GM04504 (cell line): ENCODE data around the gene CACNA2D3.

ENCODE experiments used
- DNase-seq: peaks from one replicate; pipeline ENCODE4 v3.0.0-alpha.2; 2012; ENCODE audit warnings: low read depth

The CACNA2D3 gene

DNA sequence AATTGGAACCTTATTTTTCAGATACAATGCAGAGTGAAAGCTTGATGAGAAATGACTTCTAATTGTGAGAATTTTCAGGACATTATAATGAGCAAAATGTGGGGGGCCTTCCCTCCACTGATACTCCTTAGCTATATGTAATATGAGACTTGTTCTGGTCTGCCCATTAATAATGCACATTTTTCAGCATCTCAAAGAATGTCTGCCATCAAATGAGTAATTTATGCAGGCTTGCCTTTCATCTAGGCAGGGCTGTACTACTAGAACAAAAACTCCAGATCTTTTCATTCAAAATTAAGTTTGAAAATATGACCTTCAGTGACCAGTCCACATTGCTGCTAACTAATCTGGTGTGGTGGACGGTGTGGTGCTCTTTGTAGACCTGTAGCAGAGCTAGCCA is 678.1 kb downstream of the CACNA2D3 start:
- DNase-seq = no peak

DNA sequence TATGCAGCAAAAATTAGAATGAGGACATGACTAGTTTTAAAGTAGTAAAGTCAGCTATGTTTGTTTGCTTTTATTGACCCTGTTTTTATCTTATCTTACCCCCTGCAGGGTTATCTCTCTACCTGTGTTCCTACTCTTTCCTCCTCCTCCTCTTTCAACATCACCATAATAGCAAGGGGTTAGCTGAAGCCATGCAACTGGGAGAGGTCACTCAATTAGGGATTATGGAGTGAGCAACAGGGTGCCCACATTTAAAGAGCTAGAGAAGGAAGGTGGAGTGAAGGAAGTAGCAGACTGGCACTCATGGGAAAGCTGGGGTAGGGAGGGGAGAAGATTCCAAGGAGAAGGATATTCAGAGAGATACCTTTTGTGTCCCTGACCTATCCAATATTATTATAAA is 679.6 kb downstream of the CACNA2D3 start:
- no peak for DNase-seq

DNA sequence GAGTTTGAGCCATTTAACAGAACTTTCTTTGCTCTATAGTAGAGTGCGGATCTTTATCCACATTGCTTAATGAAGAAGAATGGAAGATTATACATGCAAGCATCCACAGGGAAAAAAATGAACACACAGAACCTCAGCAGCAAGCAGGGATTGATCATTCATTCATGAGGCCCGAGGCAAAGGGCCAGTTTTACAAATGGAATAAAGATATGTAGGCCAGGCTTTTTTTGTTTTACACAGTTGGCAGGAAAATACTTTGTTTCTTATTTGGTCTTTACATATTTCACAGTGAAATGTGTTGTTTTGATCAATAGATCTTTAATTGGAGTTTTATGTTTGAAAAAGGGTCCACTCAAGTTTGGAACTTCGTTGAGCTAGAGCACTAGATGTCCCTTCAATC is 688.0 kb downstream of the CACNA2D3 start:
- no peak for DNase-seq

DNA sequence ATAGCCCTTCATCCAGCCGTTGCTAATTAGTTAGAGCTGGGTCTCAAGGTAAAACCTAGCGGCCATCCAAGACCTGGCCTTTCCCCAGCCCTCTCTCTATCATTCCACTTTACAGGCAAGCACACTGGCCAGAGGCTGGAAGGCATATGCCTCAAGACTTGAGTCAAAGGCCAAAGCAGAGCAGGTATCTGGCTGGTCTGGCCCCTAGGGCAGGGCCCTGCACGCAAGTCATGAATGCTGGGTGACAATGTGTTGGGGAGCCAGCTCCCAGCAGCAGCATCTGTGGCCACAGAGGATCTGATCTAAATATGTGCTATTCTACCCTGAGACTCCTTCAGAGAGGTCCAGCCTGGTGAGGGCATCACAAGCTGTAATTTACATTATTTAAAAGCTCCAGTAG is 691.9 kb downstream of the CACNA2D3 start:
- no peak for DNase-seq

DNA sequence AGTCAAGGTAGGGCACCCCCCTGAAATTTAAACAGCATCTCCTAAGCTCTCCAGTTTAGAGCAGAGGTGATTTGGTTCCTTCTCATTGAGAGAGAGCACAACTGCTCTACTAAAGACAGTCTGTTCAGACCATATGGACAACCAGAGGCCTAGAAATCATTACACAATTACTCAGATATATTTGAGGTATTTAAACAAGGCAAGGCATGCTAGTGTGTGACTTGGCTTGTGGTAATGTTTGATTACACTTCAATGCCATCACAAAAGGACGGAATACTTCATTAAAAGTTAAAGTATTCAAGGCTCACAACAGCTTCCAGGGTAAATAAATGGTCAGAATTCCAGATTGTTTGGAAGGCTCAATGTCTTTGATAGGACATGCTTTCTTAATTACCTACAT is 695.3 kb downstream of the CACNA2D3 start:
- DNase-seq = peak; percentile 39

DNA sequence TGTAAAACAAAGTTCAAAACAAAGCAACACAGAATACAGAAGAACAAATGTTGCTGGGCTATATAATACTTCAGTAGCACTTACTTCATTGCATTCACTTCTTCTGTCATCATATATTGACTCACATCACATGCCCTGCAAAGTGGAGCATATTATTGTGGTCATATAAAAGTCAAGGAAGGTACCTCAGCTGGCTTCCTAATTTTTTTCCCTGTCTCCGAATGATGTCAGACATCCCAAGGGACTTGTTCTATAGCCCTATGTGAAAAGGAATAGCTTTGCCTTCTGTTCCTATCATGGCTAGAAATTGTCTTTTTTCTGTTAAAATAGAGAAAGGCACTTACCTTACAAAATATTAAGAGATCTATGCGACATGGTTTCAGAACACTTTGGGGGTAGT is 696.1 kb downstream of the CACNA2D3 start:
- DNase-seq = no peak

DNA sequence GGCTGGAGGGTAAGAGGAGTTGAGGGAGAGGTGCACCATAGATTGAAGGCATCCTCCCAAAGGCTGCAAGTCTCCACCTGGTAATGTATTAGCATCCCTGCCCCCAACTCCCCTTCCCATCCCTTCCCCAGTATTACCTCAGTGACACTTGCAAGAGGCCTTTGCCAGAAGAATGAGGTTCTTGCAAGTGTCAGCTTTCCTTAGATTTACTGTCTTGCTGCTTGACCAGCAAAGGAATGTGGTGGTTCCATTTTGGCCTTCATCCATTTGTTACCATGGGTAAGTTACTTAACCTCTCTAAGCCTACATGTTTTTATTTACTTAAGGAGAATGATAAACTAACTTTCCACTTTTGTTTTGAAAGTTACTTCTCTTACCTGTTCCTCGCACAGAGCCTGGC is 696.6 kb downstream of the CACNA2D3 start:
- no peak for DNase-seq

DNA sequence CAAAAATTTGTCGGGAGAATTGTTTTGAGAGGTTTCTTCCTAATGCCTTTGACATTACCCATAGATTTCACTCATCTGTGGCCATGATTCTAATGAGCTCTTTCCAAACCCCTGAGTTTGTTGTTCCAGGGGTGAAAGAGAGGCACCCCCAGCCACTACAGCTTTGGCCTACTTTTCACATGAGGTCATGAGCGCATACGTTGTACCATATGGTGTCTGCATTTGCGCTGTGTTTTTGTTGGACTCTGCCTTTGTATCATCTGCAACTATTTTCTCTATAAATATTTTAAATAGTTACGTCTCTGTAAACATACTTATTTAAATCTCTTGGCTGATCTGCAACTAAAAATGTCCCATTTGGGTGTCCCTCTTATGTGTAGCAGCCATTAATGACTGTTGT is 697.6 kb downstream of the CACNA2D3 start:
- DNase-seq = no peak

DNA sequence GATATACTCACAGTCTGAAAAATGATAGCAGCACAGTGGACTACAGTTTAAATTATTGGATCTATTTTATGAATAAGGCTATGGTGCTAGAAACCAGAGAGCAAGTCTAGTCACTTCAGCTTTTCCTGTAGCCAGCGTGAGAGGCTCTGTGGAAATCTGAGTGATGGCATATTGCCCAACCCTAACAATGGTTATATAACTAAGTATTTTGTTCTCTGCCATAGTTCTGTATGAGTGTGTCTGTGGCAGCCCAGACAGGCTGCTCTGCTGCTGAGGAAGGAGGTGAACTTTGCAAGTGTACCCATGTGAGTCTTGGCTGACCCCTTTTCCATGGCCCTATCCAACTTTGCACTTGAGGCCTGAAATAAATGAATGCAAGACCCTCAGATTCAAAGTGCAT is 699.9 kb downstream of the CACNA2D3 start:
- peak; percentile 60 for DNase-seq

DNA sequence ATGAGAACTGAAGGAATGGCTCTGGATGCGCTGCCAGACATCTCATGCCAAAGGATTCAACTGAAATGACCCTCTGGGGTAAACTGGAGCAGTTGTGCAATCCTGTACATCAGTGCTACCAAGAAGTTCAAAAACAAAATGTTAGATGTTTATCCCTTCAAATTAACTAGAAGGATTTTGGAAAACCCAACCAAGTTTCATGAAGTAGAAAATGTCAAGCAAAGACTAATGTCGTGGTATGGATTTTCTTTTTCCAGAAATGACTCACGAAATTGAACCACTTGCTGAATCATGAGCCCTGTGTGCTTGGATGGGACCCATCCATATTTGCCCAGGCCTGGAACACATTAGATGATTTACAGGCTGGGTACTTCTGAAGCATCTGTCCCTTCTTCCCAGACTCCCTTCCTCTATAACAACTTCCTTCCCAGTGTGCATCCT is 703.9 kb downstream of the CACNA2D3 start:
- DNase-seq = peak; percentile 67

DNA sequence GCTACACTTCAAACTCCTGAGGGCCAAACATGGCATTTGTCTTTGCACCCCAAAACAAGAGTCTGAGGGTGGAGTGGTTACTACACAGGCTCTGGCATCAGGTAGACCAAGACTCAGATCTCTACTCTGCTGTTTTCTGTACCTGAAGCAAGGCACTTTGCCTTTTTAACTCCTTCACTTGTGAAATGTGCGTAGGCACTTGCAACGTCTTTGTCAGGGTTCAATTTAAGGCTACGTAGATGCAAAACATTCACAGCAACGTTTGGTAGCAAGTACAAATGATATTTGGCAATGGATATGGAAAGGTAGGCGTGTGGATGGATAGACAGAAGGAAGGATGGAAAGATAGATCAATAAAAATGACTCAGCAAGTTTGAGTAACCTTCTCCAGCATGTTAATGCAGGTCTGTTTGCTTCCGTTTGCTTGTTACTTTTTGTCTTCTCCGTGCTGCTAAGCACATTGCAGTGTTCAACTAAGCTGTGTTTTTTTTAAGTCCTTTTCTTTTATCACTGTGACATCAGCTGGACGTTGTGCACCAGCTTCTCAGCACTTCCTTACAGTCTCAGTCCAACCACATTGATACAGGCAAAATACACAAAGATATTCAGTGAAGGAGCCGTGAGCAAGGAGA is 704.8 kb downstream of the CACNA2D3 start:
- no peak for DNase-seq

DNA sequence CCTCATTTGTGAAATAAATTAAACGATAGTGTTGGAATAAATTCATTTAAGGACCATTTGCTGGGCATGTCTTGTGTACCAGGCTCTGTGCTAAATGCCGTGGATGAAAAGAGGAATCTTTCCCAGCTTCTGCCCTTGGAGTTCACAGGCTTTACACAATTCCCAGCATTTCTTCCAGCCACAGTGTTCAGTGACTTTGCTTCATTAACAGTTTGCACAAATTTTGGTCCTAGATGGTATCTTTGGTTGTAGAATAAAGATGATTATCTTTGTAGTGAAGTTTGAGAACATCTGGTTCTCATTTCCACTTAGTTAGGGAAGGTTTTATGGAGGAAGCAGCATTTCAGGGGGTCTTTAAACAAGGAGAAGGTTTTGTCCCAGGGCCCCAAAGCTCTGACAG is 705.4 kb downstream of the CACNA2D3 start:
- DNase-seq = no peak

DNA sequence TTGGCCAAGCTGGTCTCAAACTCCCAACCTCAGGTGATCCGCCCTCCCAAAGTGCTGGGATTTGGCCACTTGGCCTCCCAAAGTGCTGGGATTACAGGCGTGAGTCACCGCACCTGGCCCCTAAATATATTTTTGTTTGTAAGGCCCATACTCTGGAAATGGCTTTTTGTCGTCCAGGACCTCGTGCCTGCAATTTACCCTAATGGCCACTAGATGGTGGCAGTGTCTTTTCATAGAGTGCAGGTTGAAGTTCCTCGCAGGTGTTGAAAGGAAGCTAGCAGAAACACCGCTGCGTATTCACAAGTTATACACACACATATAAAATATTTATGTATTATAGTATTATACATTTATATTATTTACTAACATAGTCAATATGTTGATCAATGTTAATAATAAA is 708.3 kb downstream of the CACNA2D3 start:
- DNase-seq = no peak

DNA sequence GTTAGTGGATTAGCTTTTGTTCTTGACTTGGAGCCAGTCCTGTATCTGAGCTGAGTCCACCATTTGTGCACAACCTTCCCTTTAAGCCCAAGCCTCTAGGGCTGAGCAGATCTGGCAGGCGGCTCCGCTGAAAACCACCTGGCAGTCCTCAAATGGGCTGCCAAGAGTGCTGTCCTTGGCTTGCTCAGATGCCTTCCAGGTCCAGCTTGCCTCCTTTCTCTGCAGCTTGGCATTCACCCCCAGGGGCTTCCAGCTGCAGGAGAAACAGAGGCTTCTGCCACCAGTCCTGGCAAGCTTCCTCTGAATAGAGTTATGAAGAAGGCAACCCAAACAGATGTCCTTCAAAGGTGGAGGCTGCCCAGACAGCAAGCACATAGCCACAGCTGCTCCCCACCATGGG is 708.8 kb downstream of the CACNA2D3 start:
- no peak for DNase-seq

DNA sequence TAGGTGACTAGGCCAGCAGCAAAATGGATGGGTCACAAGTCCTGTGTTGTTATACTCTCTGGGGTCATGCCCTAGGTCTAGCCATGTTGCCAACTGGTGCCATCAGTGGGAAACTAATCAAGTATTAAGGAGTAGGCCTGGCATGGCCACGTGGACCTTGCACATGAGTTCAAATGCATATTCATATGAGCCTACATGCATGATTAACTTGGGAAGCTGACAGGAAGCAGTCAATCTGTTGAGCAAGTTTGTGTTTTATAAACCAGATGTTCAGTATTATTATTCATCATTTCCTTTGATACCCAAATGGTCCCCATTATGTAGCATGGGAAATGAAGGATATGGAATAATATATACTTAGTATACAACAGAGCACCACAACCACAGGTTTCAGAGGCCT is 710.5 kb downstream of the CACNA2D3 start:
- no peak for DNase-seq

DNA sequence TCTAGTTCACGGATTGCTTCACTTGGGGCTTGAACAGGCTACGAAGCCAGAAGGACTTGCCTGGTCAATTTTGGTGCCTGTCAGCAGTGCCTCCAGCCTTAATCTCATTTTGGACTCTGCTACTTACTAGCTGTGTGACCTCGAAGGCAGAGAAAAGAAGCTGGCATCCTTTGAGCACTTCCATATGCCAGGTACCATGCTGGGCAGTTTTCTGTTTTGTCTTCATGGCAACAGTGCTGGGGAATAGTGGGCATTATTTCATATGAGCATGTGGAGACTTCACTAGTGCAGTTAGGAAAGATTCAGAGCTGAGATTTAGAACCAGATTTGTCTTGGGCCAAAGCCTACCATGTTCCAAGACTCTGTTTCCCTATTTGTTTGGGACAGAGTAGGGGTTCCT is 713.3 kb downstream of the CACNA2D3 start:
- DNase-seq = no peak

DNA sequence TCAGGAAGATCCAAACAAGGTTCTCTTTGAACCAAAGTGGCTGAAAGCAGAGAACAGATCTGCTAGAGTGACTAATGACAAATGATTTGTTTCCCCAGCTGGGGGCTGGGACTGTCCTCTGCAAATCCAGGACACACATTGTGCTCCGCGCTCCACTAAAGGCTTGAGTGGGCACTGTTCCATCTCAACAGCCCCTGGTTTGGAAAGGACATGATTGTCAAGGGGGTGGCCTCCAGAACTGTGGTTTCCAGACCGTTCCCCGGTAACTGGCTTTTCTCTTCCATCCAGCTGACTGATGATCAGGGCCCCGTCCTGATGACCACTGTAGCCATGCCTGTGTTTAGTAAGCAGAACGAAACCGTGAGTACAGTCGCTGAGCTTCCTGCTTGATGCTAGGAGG is 714.5 kb downstream of the CACNA2D3 start:
- no peak for DNase-seq

DNA sequence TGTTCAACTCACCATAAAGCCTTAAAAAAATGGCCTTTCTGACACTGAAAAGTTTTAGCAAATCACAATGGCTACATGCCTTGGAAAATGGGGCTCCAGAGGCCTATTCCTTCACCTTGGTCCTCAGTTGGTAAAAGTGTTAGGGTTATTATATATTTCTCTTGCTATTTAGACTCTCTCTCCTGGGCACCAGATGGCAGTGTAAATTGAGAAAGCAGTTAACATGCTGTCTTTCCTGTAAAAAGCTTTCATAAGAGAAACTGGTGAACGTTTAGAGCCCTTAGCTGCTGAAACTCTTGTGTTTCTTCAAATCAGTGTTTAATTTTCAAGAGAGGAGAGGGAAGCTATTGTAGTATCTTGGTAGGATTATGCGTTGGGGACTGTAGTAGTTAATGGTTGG is 715.6 kb downstream of the CACNA2D3 start:
- no peak for DNase-seq

DNA sequence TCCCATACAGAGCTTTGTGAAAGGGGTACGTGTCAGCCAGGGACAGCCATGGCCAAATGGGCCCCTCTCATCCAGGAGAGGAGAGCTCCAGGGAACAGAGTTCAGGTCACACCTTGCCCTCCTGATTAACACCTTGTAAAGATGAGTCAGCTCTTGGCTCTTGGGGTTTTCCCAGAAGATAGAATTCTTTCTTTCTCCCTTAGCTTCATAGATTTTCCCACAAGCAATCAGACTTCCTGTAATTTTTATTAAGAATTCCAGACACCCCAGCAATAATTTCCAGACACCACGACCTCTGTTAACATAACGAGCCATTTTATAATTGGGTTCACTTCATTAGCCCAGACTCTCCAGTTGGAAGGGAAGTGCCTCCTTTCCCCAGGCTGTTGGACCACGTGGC is 719.1 kb downstream of the CACNA2D3 start:
- no peak for DNase-seq

DNA sequence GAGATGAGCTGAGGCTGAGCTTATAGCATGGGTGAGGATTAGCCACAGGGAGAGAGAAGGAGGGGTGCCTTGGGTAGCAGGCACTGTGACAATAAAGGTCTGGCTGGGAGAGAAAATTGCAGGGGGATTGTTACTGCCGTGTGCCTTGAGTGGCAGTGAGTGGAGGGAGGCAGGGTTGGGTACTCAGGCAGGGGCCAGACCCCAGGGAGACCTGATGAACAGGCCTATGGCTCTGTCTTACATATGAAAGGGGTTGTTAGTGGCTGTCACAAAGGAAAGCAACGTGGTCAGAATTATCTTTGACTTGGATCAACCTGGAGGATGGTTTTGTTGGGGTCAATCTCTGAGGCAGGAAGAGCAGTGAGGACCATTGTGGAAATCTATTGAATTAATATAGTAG is 721.0 kb downstream of the CACNA2D3 start:
- DNase-seq = no peak

DNA sequence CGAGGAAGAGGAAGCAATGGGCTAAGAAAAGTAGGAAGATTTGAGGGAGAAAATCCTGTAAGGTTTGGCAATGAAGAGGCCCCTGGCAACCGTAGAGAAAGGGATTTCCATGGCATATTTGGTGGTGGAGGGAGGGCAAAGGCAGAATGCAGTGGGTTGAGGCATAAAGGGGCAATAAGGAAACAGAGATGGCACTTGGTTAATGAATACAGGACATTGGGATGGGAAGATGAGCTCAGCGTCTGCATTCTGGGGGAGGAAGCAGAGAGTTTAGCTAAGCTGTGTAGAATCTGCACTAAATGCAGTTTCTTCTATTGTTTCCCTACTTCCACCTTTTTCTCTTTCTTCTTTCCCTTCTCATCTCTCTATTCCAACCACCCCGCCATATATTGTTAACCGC is 721.9 kb downstream of the CACNA2D3 start:
- no peak for DNase-seq

DNA sequence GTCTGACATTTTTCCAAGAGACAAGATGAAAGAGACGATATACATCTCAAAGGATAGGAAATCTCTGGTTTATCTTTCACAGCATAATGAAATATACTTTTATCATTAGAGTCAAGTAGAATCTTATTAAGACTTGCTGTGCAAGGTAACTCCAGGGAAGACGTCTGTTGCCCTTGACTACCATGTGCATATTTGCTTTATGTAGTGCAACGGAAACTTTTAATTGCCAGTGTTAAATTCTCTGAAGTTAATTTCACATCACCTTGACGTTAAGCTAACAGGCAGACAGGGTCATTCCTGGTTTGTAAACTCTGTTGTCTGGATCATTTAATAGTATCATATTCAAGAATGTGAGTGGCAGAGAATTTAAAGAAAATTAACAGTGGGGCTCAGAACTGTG is 722.7 kb downstream of the CACNA2D3 start:
- no peak for DNase-seq

DNA sequence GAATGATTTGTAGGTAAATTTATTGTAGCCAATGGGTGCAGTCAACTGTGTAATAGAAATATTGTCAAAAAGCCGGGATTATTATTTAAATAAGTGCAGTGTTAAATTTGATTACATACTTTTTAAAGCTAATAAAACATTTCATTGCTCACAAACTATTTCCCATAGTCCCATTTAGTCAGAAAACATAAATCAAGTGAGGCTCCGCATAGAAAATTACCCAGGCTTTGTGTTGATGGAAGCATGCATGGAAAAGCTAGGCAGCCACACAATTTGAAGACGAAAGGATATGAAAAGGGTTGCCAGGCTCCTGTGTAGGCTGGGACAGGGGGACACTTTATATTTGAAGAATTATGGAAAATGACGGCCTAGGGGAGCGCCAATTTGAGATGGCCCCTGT is 723.2 kb downstream of the CACNA2D3 start:
- no peak for DNase-seq

DNA sequence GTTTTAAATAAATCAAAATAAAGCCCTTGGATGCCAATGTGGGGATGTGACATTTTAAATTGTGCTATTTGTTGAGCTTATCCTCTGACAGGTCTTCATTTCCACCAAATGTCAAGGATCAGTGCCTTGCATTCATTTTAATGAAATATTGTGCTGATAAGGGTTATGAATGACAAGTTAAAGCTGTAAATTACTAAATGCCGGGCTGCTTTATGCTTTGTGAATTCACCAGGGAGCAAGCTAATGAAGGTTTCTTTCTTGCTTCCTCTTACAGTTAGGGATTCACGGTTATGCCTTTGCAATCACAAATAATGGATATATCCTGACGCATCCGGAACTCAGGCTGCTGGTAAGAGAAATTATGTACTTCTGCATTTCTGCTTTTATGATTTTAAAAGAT is 723.8 kb downstream of the CACNA2D3 start:
- DNase-seq = no peak

DNA sequence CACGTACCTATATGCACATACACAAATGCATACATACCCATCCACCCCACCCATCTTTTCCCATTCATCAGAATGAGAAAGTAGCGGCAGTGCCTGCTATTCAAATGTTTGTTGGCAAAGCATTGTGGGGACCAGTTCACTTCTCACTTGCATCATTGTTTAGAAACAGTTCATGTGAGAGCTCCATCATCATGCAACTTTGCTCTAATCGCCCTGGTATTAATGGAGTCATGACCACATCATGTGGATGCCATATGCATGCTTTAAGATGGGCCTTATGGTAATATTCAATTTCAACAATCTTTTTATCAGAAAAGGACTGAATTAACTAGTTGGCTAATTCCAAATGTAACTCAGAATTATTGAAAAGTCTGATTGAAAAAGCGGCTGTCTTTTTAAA is 725.0 kb downstream of the CACNA2D3 start:
- DNase-seq = no peak
